ENCODE measurements around the gene WNT4.

- TF ChIP-seq, protein P1, sequence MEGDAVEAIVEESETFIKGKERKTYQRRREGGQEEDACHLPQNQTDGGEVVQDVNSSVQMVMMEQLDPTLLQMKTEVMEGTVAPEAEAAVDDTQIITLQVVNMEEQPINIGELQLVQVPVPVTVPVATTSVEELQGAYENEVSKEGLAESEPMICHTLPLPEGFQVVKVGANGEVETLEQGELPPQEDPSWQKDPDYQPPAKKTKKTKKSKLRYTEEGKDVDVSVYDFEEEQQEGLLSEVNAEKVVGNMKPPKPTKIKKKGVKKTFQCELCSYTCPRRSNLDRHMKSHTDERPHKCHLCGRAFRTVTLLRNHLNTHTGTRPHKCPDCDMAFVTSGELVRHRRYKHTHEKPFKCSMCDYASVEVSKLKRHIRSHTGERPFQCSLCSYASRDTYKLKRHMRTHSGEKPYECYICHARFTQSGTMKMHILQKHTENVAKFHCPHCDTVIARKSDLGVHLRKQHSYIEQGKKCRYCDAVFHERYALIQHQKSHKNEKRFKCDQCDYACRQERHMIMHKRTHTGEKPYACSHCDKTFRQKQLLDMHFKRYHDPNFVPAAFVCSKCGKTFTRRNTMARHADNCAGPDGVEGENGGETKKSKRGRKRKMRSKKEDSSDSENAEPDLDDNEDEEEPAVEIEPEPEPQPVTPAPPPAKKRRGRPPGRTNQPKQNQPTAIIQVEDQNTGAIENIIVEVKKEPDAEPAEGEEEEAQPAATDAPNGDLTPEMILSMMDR (IDR thresholded peaks at IDR 0.05), result no peak
- TF ChIP-seq POLR2A (IDR thresholded peaks at IDR 0.05), result no peak
Observed at GRCh38 chr1:22074803-22075202, 68.1 kb downstream of the WNT4 start.

Data from prostate gland (tissue), 2 donors.